RWPE1 (cell line): ENCODE measurements around the gene AMACR.
"Not testable (repeated sequence)": the region's sequence is repeated elsewhere in the genome, so short reads cannot be mapped to it uniquely, and the experiment has no call there.

ENCODE experiments used
- CTCF ChIA-PET: fragments of 350-600 bp; sonication (Branson Sonifier 250); formaldehyde crosslinking; extraction: SDS; loops from one replicate; lab custom pipeline; 2021; lab: Yijun Ruan, JAX
- POLR2A ChIA-PET: fragments of 400-600 bp; formaldehyde crosslinking; extraction: SDS; loops from one replicate; lab custom pipeline; 2020; ENCODE audit warnings: antibody characterized with exemption; ENCODE audit not compliant: low non-redundant PET; lab: Yijun Ruan, JAX
- DNase-seq: peaks from one replicate; pipeline ENCODE4 v3.0.0; 2012; ENCODE audit warnings: low spot score
- H3K27ac ChIP-seq: fragments of 450-650 bp; 2 replicates; pipeline ENCODE4 v1.5.1; 2017
- CTCF ChIP-seq: fragments of 450-650 bp; conservative IDR thresholded peaks from 2 replicates; pipeline ENCODE4 v1.5.1; 2017; ENCODE audit warnings: low read depth, mild to moderate bottlenecking

AMACR gene

GRCh38 chr5:34013547-34013946 is 5.7 kb upstream of the AMACR start:
- H3K27ac ChIP-seq = no peak overlapping the region
- ChIA-PET CTCF (no interaction called here), POLR2A (no interaction called here)
- no peak for DNase-seq
- no peak for TF ChIP-seq CTCF

- no peak overlapping the region for H3K27ac ChIP-seq
- no peak for TF ChIP-seq CTCF
- DNase-seq = no peak
- CTCF ChIA-PET = no interaction called here
- POLR2A ChIA-PET = no interaction called here
These were observed 4.9 kb upstream of the AMACR start for GRCh38 chr5:34012791-34013190.

DNA sequence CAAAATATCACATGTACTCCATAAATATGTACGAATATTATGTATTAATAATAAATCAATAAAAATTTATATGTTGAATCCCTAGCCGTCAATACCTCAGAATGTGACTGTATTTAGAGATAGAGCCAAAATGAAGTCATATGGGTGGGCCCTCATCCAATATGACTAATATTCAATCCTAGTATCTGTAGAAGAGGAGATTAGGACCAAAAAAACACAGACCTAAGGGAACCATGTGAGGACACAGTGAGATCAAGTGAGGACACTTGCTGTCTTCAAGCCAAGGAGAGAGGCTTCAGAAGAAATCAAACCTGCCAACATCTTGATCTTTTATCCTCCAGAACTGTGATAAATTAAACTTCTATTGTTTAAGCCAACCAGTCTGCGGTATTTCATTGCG is 3.7 kb upstream of the AMACR start:
- no peak for TF ChIP-seq CTCF
- POLR2A ChIA-PET = no interaction called here
- CTCF ChIA-PET = interaction anchor here (0.7 kb wide), 1 partner anchor 14 kb away, joined by 5 read pairs; no protein-coding TSS in a partner anchor
- no peak for DNase-seq
- no peak overlapping the region for H3K27ac ChIP-seq

- DNase-seq, POLR2A ChIA-PET, H3K27ac ChIP-seq, CTCF ChIA-PET: not testable (repeated sequence)
These were observed 2.3 kb upstream of the AMACR start for GRCh38 chr5:34010146-34010545.

DNA sequence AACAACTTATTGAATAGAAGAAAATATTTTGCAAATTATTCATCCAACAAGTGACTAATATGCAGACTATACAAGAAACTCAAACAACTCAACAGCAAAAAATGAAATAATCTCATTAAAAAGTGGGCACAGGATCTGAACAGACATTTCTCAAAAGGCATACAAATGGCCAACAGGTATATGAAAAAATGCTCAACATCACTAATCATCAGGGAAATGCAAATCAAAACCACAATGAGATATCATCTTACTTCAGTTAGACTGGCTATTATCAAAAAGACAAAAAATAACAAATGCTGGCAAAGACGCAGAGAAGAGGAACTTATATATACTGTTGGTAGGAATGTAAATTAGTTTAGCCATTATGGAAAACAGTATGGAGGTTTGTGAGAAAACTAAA is 1.8 kb upstream of the AMACR start:
- DNase-seq = no peak
- POLR2A ChIA-PET = no interaction called here
- TF ChIP-seq CTCF = no peak
- CTCF ChIA-PET = no interaction called here
- no peak overlapping the region for H3K27ac ChIP-seq

DNA sequence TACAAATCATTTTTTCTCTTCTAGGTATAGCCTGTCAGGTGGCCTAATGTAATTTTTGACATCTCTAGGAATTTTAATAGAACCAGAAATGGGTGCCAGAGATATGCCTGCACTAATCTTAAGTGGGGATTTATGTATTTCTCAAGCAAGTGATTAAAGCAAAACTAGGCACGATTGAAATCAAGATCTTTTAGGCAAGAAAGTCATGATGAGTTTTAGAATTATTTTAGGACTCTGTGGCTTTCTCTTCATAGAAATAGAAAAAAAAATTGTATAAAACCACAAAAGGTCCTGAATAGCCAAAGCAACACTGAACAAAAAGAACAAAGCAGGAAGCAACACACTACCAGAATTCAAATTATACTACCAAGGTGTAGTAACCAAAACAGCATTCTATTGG is 952 bp upstream of the AMACR start:
- POLR2A ChIA-PET = no interaction called here
- DNase-seq = no peak
- H3K27ac ChIP-seq = no peak overlapping the region
- CTCF ChIA-PET = interaction anchor here (0.6 kb wide), 1 partner anchor 9 kb away, joined by 4 read pairs; no protein-coding TSS in a partner anchor
- TF ChIP-seq CTCF = no peak

- DNase-seq = peak; percentile 13
- no peak for TF ChIP-seq CTCF
- ChIA-PET CTCF (no interaction called here), POLR2A (no interaction called here)
- peak overlapping the region; percentile 94 for H3K27ac ChIP-seq
These were observed 639 bp downstream of the AMACR start for GRCh38 chr5:34007201-34007620.
